GM23338 (cell line): ENCODE measurements around the gene TRPM2. TPM values are rescaled to one million over a fixed set of nuclear protein-coding genes. Genes with fewer than 3 reads are reported as not detected.

Source experiments
- CREB1 ChIP-seq: fragments of 250-450 bp; sonication (Bioruptor Pico); IDR thresholded peaks from 2 replicates; pipeline ENCODE4 v1.5.0; 2020; ENCODE audit warnings: low read depth, mild to moderate bottlenecking, moderate library complexity
- CTCF ChIP-seq, 2 experiments: fragments of 200-600 bp in 1 of 2; sonication (generic) in 1 of 2; conservative IDR thresholded peaks; 2 replicates each; pipeline versions ENCODE4 v1.5.1 to v1.6.1; 2016 to 2017; ENCODE audit warnings: antibody characterized with exemption in 2 of 2, low read depth in 2 of 2, mild to moderate bottlenecking in 2 of 2, moderate library complexity in 1 of 2
- ETS1 ChIP-seq: IDR thresholded peaks from 2 replicates; pipeline ENCODE4 v1.6.1; 2016; ENCODE audit warnings: antibody characterized with exemption
- EZH2 ChIP-seq: fragments of 200-600 bp; sonication (generic); IDR thresholded peaks from one replicate; pipeline ENCODE4 v1.8.0; 2017; ENCODE audit warnings: antibody characterized with exemption, mild to moderate bottlenecking, low read depth; ENCODE audit not compliant: unreplicated experiment
- EZH2phosphoT487 ChIP-seq: fragments of 200-600 bp; sonication (generic); IDR thresholded peaks from one replicate; pipeline ENCODE4 v1.8.1; 2018; ENCODE audit warnings: antibody characterized with exemption; ENCODE audit not compliant: unreplicated experiment
- NANOG ChIP-seq: IDR thresholded peaks from 2 replicates; pipeline ENCODE4 v1.6.1; 2016; ENCODE audit warnings: antibody characterized with exemption, borderline replicate concordance
- POLR2AphosphoS5 ChIP-seq: IDR thresholded peaks from 2 replicates; pipeline ENCODE4 v1.6.1; 2016; ENCODE audit warnings: antibody characterized with exemption, low read depth
- STAT1 ChIP-seq: IDR thresholded peaks from one replicate; pipeline ENCODE4 v1.6.1; 2016; ENCODE audit warnings: antibody characterized with exemption; ENCODE audit not compliant: unreplicated experiment
- ZNF114 ChIP-seq: fragments of 250-450 bp; sonication (Bioruptor Pico); IDR thresholded peaks from 2 replicates; pipeline ENCODE4 v1.5.0; 2020; ENCODE audit warnings: mild to moderate bottlenecking, moderate library complexity
- ZNF331 ChIP-seq: fragments of 250-450 bp; sonication (Bioruptor Pico); IDR thresholded peaks from 2 replicates; pipeline ENCODE4 v1.5.0; 2020; ENCODE audit warnings: low read depth, mild to moderate bottlenecking, moderate library complexity
- ZNF462 ChIP-seq: fragments of 250-450 bp; sonication (Bioruptor Pico); IDR thresholded peaks from 2 replicates; pipeline ENCODE4 v1.5.0; 2020; ENCODE audit warnings: mild to moderate bottlenecking, moderate library complexity
- polyA plus RNA-seq: library from polyadenylated mRNA; unstranded; fragments of >200 nt; fragmentation: Nextera tagmentation; extraction: Ambion mirVana; gene quantifications from 2 replicates; pipeline ENCODE4 v1.2.1, GENCODE V29; 2016
- total RNA-seq: library from RNA; depleted of rRNA; stranded (reverse); fragments of >200 nt; shearing (Covaris generic); gene quantifications from 2 replicates; pipeline ENCODE4 v1.2.3, GENCODE V29; 2014

Gene TRPM2
- total and polyA plus RNA-seq, 2 experiments from 2014 or later = 0.53 to 0.83 TPM

DNA sequence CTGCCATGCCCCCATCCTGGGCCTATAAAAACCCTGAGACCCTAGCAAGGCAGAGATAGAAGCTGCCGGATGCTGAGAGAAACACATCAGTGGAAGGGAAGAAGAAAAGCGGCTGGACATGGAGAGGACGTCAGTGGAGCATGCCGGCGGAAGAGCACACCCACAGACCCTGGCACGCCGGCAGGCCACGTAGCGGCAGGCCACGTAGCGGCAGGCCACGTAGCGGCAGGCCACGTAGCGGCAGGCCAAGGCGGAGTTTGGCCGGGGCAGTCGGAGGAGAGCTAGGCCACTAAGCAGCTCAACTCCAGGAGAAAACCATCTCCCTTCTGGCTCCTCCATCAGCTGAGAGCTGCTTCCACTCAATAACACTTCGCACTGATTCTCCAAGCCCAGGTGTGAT is 137.0 kb downstream of the TRPM2 start (continued):
- no peak for TF ChIP-seq ZNF462 (CRISPR knock-in tag)
- no peak for TF ChIP-seq CREB1
- no peak for TF ChIP-seq EZH2phosphoT487
- no peak for TF ChIP-seq NANOG
- no peak for TF ChIP-seq EZH2
- TF ChIP-seq ETS1 = no peak
- no peak for TF ChIP-seq CTCF (conservative IDR thresholded peaks at IDR 0.05; ENCODE audit: low read depth in 2 of 2)
- no peak for TF ChIP-seq ZNF331 (CRISPR knock-in tag)
- no peak for TF ChIP-seq ZNF114 (CRISPR knock-in tag)
- TF ChIP-seq POLR2AphosphoS5 = no peak
- TF ChIP-seq STAT1 = no peak
